GM19238 (cell line): ENCODE measurements around the gene PFDN1.

Experiments
- DNase-seq: peaks from one replicate; pipeline ENCODE4 v3.0.0; 2011; ENCODE audit warnings: low spot score; ENCODE audit not compliant: insufficient read length

PFDN1 gene

GRCh38 chr5:140328036-140328764, 25.3 kb upstream of the PFDN1 start:
- no peak for DNase-seq

GRCh38 chr5:140327589-140327988, 24.7 kb upstream of the PFDN1 start:
- no peak for DNase-seq

- no peak for DNase-seq
These were observed 22.6 kb upstream of the PFDN1 start for GRCh38 chr5:140325486-140325885.

GRCh38 chr5:140324617-140325241, 21.8 kb upstream of the PFDN1 start:
- no peak for DNase-seq

- DNase-seq, result no peak
These were observed 21.2 kb upstream of the PFDN1 start for GRCh38 chr5:140324041-140324600.

GRCh38 chr5:140322751-140323731, 20.1 kb upstream of the PFDN1 start:
- no peak for DNase-seq

- no peak for DNase-seq
These were observed 18.9 kb upstream of the PFDN1 start for GRCh38 chr5:140321796-140322195.

- DNase-seq, result no peak
These were observed 16.9 kb upstream of the PFDN1 start for GRCh38 chr5:140319833-140320232.

- DNase-seq, result no peak
These were observed 15.9 kb upstream of the PFDN1 start for GRCh38 chr5:140318792-140319191.

- DNase-seq, result no peak
These were observed 15.0 kb upstream of the PFDN1 start for GRCh38 chr5:140317859-140318258.

- no peak for DNase-seq
These were observed 9.9 kb upstream of the PFDN1 start for GRCh38 chr5:140312791-140313189.

- no peak for DNase-seq
These were observed 9.3 kb upstream of the PFDN1 start for GRCh38 chr5:140312067-140312790.

- DNase-seq, result no peak
These were observed 8.1 kb upstream of the PFDN1 start for GRCh38 chr5:140311011-140311467.

- no peak for DNase-seq
These were observed 7.5 kb upstream of the PFDN1 start for GRCh38 chr5:140310434-140310833.

- no peak for DNase-seq
These were observed 6.9 kb upstream of the PFDN1 start for GRCh38 chr5:140309706-140310249.

GRCh38 chr5:140305471-140305870, 2.6 kb upstream of the PFDN1 start:
- no peak for DNase-seq

- DNase-seq, result no peak
These were observed 1.1 kb upstream of the PFDN1 start for GRCh38 chr5:140303966-140304365.

- DNase-seq, result no peak
These were observed 1.8 kb downstream of the PFDN1 start for GRCh38 chr5:140301136-140301535.

- no peak for DNase-seq
These were observed 3.8 kb downstream of the PFDN1 start for GRCh38 chr5:140299056-140299455.

GRCh38 chr5:140298183-140298601, 4.7 kb downstream of the PFDN1 start:
- DNase-seq, result no peak

GRCh38 chr5:140297283-140297682, 5.6 kb downstream of the PFDN1 start:
- no peak for DNase-seq
